Tibial artery (tissue), 4 donors: ENCODE results near the gene TBL1X.

Experiments used
- DNase-seq, 2 donors: peaks; one replicate each; pipeline ENCODE4 v3.0.0-alpha.2; 2019
- H3K27ac ChIP-seq, 2 donors: fragments of 200-600 bp; sonication (generic) in 1 of 2; 1 replicate in 1 of 2; 2 replicates in 1 of 2; pipeline ENCODE4 v1.5.1; 2018 to 2019; ENCODE audit warnings: mild to moderate bottlenecking in 1 of 2
- H3K27me3 ChIP-seq, 2 donors: fragments of 200-600 bp; sonication (generic) in 1 of 2; one replicate each; pipeline versions ENCODE4 v1.5.1 to v1.6.0; 2016 to 2019
- H3K36me3 ChIP-seq, 3 donors: fragments of 200-600 bp; sonication (generic) in 2 of 3; one replicate each; pipeline ENCODE4 v1.5.1; 2016 to 2019; ENCODE audit warnings: mild to moderate bottlenecking in 2 of 3
- H3K4me1 ChIP-seq, 4 donors: fragments of 200-600 bp; sonication (generic) in 2 of 4; 1 replicate in 3 of 4; 2 replicates in 1 of 4; pipeline ENCODE4 v1.5.1; 2016 to 2019
- H3K4me3 ChIP-seq, 2 donors: fragments of 200-600 bp; sonication (generic) in 1 of 2; 1 replicate in 1 of 2; 2 replicates in 1 of 2; pipeline ENCODE4 v1.5.1; 2018 to 2019; ENCODE audit warnings: mild to moderate bottlenecking in 2 of 2
- H3K9me3 ChIP-seq, 3 donors: fragments of 200-600 bp; sonication (generic) in 1 of 3; one replicate each; pipeline ENCODE4 v1.5.1; 2016 to 2019
- CTCF ChIP-seq, 2 experiments: fragments of 200-600 bp in 1 of 2; fragments of 450-650 bp in 1 of 2; IDR thresholded peaks; one replicate each; pipeline ENCODE4 v1.5.1; 2017 to 2019; ENCODE audit warnings: antibody characterized with exemption in 2 of 2, mild to moderate bottlenecking in 1 of 2, moderate library complexity in 1 of 2
- intact Hi-C: fragments of 100-400 bp; cut with DNase I; formaldehyde crosslinking; loops from one replicate; pipeline ENCODE4 v1.15.0; 2023; ENCODE audit warnings: low total_unique reads

Gene TBL1X

GRCh38 chrX:9503261-9503660 is 38.4 kb downstream of the TBL1X start:
- no peak overlapping the region for H3K4me3 ChIP-seq
- no peaks in the 10 kb centered on the region for H3K27me3 ChIP-seq
- peaks cover 0 to under 1% (median 0%) of the 10 kb centered on the region in 3 donors for H3K9me3 ChIP-seq
- intact Hi-C loops: no loop called here
- TF ChIP-seq CTCF (IDR thresholded peaks at IDR 0.05): no peak
- peaks cover 0 to 21% (median 15%) of the 10 kb centered on the region in 3 donors for H3K36me3 ChIP-seq
- no peak for DNase-seq
- no peaks in the 10 kb centered on the region for H3K4me1 ChIP-seq
- no peak overlapping the region for H3K27ac ChIP-seq

- Histone ChIP-seq H3K9me3 (peaks cover 0 to 4% (median 0%) of the 10 kb centered on the region in 3 donors), H3K27ac (no peak overlapping the region), H3K36me3 (no peaks in the 10 kb centered on the region), H3K4me1 (peaks cover 0 to 3% (median 0%) of the 10 kb centered on the region in 4 donors), H3K4me3 (no peak overlapping the region), H3K27me3 (no peaks in the 10 kb centered on the region)
- TF ChIP-seq CTCF (IDR thresholded peaks at IDR 0.05): no peak
- intact Hi-C loops: no loop called here
- no peak for DNase-seq
Measured at GRCh38 chrX:9510366-9510765, 45.5 kb downstream of the TBL1X start.

- H3K4me3 ChIP-seq: no peak overlapping the region
- no peak for TF ChIP-seq CTCF (IDR thresholded peaks at IDR 0.05)
- H3K27me3 ChIP-seq: no peaks in the 10 kb centered on the region
- intact Hi-C loops: no loop called here
- H3K9me3 ChIP-seq: peaks cover 0 to 4% (median 0%) of the 10 kb centered on the region in 3 donors
- no peaks in the 10 kb centered on the region for H3K36me3 ChIP-seq
- peaks cover 0 to 6% (median 0%) of the 10 kb centered on the region in 4 donors for H3K4me1 ChIP-seq
- no peak for DNase-seq
- H3K27ac ChIP-seq: no peak overlapping the region
Measured at GRCh38 chrX:9510980-9511379, 46.1 kb downstream of the TBL1X start.

- Histone ChIP-seq H3K27me3 (no peaks in the 10 kb centered on the region), H3K4me1 (peaks cover 0 to 15% (median 0%) of the 10 kb centered on the region in 4 donors), H3K36me3 (no peaks in the 10 kb centered on the region), H3K9me3 (no peaks in the 10 kb centered on the region), H3K27ac (no peak overlapping the region), H3K4me3 (no peak overlapping the region)
- no peak for DNase-seq
- intact Hi-C loops: no loop called here
- no peak for TF ChIP-seq CTCF (IDR thresholded peaks at IDR 0.05)
Measured at GRCh38 chrX:9515489-9515888, 50.6 kb downstream of the TBL1X start.

GRCh38 chrX:9515973-9516538 is 51.2 kb downstream of the TBL1X start:
- H3K27ac ChIP-seq: no peak overlapping the region
- peaks cover 0 to 15% (median 0%) of the 10 kb centered on the region in 4 donors for H3K4me1 ChIP-seq
- no peaks in the 10 kb centered on the region for H3K9me3 ChIP-seq
- no peak for TF ChIP-seq CTCF (IDR thresholded peaks at IDR 0.05)
- DNase-seq: no peak
- intact Hi-C loops: no loop called here
- no peaks in the 10 kb centered on the region for H3K27me3 ChIP-seq
- H3K4me3 ChIP-seq: no peak overlapping the region
- H3K36me3 ChIP-seq: no peaks in the 10 kb centered on the region

GRCh38 chrX:9516635-9517034 is 51.8 kb downstream of the TBL1X start:
- Histone ChIP-seq H3K4me3 (no peak overlapping the region), H3K9me3 (no peaks in the 10 kb centered on the region), H3K27me3 (no peaks in the 10 kb centered on the region), H3K27ac (no peak overlapping the region), H3K4me1 (peaks cover 0 to 15% (median 0%) of the 10 kb centered on the region in 4 donors), H3K36me3 (no peaks in the 10 kb centered on the region)
- no peak for DNase-seq
- no peak for TF ChIP-seq CTCF (IDR thresholded peaks at IDR 0.05)
- intact Hi-C loops: no loop called here
